Bronchial epithelial cell (primary cell): ENCODE measurements around the gene MRPL33. TPM values are rescaled to one million over a fixed set of nuclear protein-coding genes. Genes with fewer than 3 reads are reported as not detected.

ENCODE experiments used
- DNase-seq: peaks from one replicate; pipeline ENCODE4 v3.0.0-alpha.2; 2010; ENCODE audit warnings: low read depth
- FAIRE-seq: peaks from 2 replicates; lab custom pipeline; 2011; peaks lifted over from hg19 to GRCh38; lab: Jason Lieb, UNC
- H3K27me3 ChIP-seq: 2 replicates; pipeline ENCODE4 v1.5.1; 2011; ENCODE audit warnings: low read length; ENCODE audit not compliant: control insufficient read depth, insufficient read depth
- H3K36me3 ChIP-seq: 2 replicates; pipeline ENCODE4 v1.5.1; 2011; ENCODE audit warnings: low read length; ENCODE audit not compliant: control insufficient read depth, insufficient read depth
- H3K4me3 ChIP-seq: 2 replicates; pipeline ENCODE4 v1.5.1; 2011; ENCODE audit warnings: mild to moderate bottlenecking, low read depth, low read length, control low read depth
- CTCF ChIP-seq: IDR thresholded peaks from 2 replicates; pipeline ENCODE4 v1.5.1; 2011; ENCODE audit warnings: mild to moderate bottlenecking, moderate library complexity, low read length, control low read depth, inconsistent platforms; ENCODE audit not compliant: insufficient read depth, severe bottlenecking
- total RNA-seq: library from RNA; depleted of rRNA; stranded (reverse); fragments of >200 nt; gene quantifications from 2 replicates; pipeline ENCODE4 v1.2.1, GENCODE V29; 2014

Gene MRPL33
- 11.3 and 37.9 TPM in 2 replicates for total RNA-seq

- FAIRE-seq (no peak), DNase-seq (peak; percentile 77)
- no peak for TF ChIP-seq CTCF
- H3K36me3 ChIP-seq: peaks cover 3% of the 10 kb centered on the region
- peak within 1 kb of the TSS; percentile 89 for H3K4me3 ChIP-seq
- no peaks in the 10 kb centered on the region for H3K27me3 ChIP-seq
These were observed at the start of gene MRPL33 for GRCh38 chr2:27771548-27772335. MRPL33 (plus strand) TSS chr2:27771719; CDS start chr2:27771778, 59 bp downstream.

GRCh38 chr2:27721884-27722485, 49.5 kb upstream of the MRPL33 start:
- FAIRE-seq (no peak), DNase-seq (no peak)
- Histone ChIP-seq H3K36me3 (no peaks in the 10 kb centered on the region), H3K4me3 (no peak overlapping the region), H3K27me3 (no peaks in the 10 kb centered on the region)
- TF ChIP-seq CTCF: no peak

- DNase-seq (peak; percentile 60), FAIRE-seq (no peak)
- TF ChIP-seq CTCF: peak; percentile 89
- H3K36me3 ChIP-seq: no peaks in the 10 kb centered on the region
- no peaks in the 10 kb centered on the region for H3K27me3 ChIP-seq
- no peak overlapping the region for H3K4me3 ChIP-seq
These were observed 48.0 kb upstream of the MRPL33 start for GRCh38 chr2:27723372-27724144.

- Histone ChIP-seq H3K27me3 (no peaks in the 10 kb centered on the region), H3K4me3 (no peak overlapping the region), H3K36me3 (no peaks in the 10 kb centered on the region)
- DNase-seq: no peak
- FAIRE-seq: no peak
- no peak for TF ChIP-seq CTCF
These were observed 47.3 kb upstream of the MRPL33 start for GRCh38 chr2:27724191-27724590.

- Histone ChIP-seq H3K36me3 (no peaks in the 10 kb centered on the region), H3K27me3 (no peaks in the 10 kb centered on the region), H3K4me3 (no peak overlapping the region)
- no peak for TF ChIP-seq CTCF
- DNase-seq (no peak), FAIRE-seq (no peak)
These were observed 46.4 kb upstream of the MRPL33 start for GRCh38 chr2:27724905-27725701.
